Heart left ventricle (tissue), 13 donors: Measurements from ENCODE around the gene ASAP3.

ENCODE experiments used
- POLR2A ChIP-seq, 2 donors: fragments of 450-650 bp; IDR thresholded peaks; one replicate each; pipeline ENCODE4 v1.6.1; 2017; ENCODE audit warnings: antibody characterized with exemption in 2 of 2, mild to moderate bottlenecking in 2 of 2, moderate library complexity in 2 of 2
- TF ChIP-seq, protein P1 (sequence below), 12 donors: fragments of 200-600 bp; sonication (generic) in 4 of 12; IDR thresholded peaks; one replicate each; pipeline versions ENCODE4 v1.5.0 to v1.8.0; 2018 to 2022; ENCODE audit warnings: antibody characterized with exemption in 12 of 12, mild to moderate bottlenecking in 5 of 12
- donor health status: ischemic (EF 13 %, LVEDD 7.1; RV severe dilation, severe dysfunction).
- donor health status: DM: no; HTN: yes; CAD: no.
- donor health status: DM: no; HTN: no; CAD: no.
- donor health status: ischemic (EF 25% LVEDD 6.9; RV normal size, moderate dysfunction).
- donor health status: ischemic (EF 25% LVEDD 5.7; RV mildly dilated, moderate dysfunction).
- donor health status: ischemic (EF 35%, LVEDD 5.7; RV mildly dilated, moderate dysfunction).
- donor health status: nonischemic (EF 11% LVEDD 7.7; RV severe dilation, severe dysfunction).
- donor health status: DM: yes; HTN: yes; CAD: no.
- donor health status: PGD.
- donor health status: ischemic (EF 29% LVEDD 5.4; RV normal size, mild dysfunction).
- donor health status: nonischemic (EF 23%, LVEDD 6.1; RV moderate dilation, normal function).

DNA sequence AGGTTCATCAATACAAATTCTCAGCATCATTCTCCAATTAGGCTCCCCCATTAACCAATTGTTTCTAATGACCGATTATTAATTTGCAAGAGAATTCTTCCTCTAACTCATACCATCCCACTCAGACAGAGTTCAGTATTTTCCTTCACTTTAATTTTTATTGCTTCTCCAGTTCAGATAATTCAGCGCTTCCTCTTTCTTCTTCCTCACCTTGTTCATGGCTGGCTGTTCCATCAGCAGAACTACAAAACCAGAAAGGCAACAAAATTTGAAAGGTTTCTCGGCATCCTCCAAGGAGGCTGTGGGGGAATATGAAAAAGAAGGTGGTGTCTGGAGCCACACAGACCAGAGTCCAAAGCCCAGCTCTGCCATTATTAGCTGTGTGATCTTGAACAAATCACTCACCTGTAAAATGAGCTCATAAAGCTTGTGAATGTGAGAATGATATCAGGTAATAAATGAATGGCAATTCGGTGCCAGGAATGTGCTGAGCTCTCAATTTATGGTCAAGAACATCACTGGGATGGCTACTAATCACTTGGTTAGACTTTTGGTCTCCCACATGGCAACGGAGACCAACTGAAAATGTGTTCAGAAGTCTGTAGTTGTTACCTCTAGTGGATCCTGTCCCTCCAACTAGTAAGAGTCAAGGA, 102.6 kb downstream of the ASAP3 start:
- TF ChIP-seq, protein P1, sequence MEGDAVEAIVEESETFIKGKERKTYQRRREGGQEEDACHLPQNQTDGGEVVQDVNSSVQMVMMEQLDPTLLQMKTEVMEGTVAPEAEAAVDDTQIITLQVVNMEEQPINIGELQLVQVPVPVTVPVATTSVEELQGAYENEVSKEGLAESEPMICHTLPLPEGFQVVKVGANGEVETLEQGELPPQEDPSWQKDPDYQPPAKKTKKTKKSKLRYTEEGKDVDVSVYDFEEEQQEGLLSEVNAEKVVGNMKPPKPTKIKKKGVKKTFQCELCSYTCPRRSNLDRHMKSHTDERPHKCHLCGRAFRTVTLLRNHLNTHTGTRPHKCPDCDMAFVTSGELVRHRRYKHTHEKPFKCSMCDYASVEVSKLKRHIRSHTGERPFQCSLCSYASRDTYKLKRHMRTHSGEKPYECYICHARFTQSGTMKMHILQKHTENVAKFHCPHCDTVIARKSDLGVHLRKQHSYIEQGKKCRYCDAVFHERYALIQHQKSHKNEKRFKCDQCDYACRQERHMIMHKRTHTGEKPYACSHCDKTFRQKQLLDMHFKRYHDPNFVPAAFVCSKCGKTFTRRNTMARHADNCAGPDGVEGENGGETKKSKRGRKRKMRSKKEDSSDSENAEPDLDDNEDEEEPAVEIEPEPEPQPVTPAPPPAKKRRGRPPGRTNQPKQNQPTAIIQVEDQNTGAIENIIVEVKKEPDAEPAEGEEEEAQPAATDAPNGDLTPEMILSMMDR (IDR thresholded peaks at IDR 0.05) = no peak
- TF ChIP-seq POLR2A (IDR thresholded peaks at IDR 0.05) = no peak
